SU-DHL-6 (cell line): Measurements from ENCODE around the gene OR6B1.

Experiments
- H2AFZ ChIP-seq: fragments of 200-600 bp; sonication (generic); 2 replicates; pipeline ENCODE4 v1.6.1; 2014; ENCODE audit warnings: low read depth, mild to moderate bottlenecking, moderate library complexity, mixed read lengths, antibody characterized with exemption, low read length; ENCODE audit not compliant: severe bottlenecking
- H3F3A ChIP-seq: fragments of 200-600 bp; shearing (Covaris generic); 2 replicates; pipeline ENCODE4 v1.6.0; 2016; ENCODE audit warnings: antibody characterized with exemption, mild to moderate bottlenecking; ENCODE audit not compliant: insufficient read depth
- H3K27ac ChIP-seq: fragments of 200-600 bp; sonication (generic); 2 replicates; pipeline ENCODE4 v1.5.1; 2016; ENCODE audit warnings: low read depth, mild to moderate bottlenecking, low read length, moderate library complexity, mixed read lengths
- H3K27me3 ChIP-seq: fragments of 200-600 bp; sonication (generic), shearing (Covaris generic); 2 replicates; pipeline ENCODE4 v1.6.0; 2014; ENCODE audit warnings: mild to moderate bottlenecking, low read length
- H3K36me3 ChIP-seq: fragments of 200-600 bp; sonication (generic); 2 replicates; pipeline ENCODE4 v1.6.1; 2014; ENCODE audit warnings: mild to moderate bottlenecking, low read length, mixed read lengths
- H3K4me2 ChIP-seq: fragments of 300-600, 200-600 bp; shearing (Covaris generic), sonication (generic); 2 replicates; pipeline ENCODE4 v1.6.0; 2014; ENCODE audit warnings: low read length, low read depth, mild to moderate bottlenecking; ENCODE audit not compliant: poor library complexity, severe bottlenecking
- H3K4me3 ChIP-seq: fragments of 200-600 bp; sonication (generic); 2 replicates; pipeline ENCODE4 v1.5.1; 2014; ENCODE audit warnings: antibody characterized with exemption, low read length, mild to moderate bottlenecking, mixed read lengths; ENCODE audit not compliant: insufficient read depth, poor library complexity, severe bottlenecking
- H3K79me2 ChIP-seq: fragments of 200-600 bp; sonication (generic); 2 replicates; pipeline ENCODE4 v1.6.1; 2014; ENCODE audit warnings: mild to moderate bottlenecking, low read length, moderate library complexity; ENCODE audit not compliant: insufficient read depth
- H3K9ac ChIP-seq: fragments of 200-600 bp; sonication (generic); 2 replicates; pipeline ENCODE4 v1.7.0; 2014; ENCODE audit warnings: mild to moderate bottlenecking, low read length
- H3K9me2 ChIP-seq: fragments of 200-600 bp; sonication (generic); replicated peaks from 2 replicates; pipeline ENCODE4 v1.6.1; 2014; ENCODE audit warnings: low read length; ENCODE audit not compliant: insufficient read depth
- H3K9me3 ChIP-seq: fragments of 200-600 bp; sonication (generic); 2 replicates; pipeline ENCODE4 v1.6.1; 2014; ENCODE audit warnings: low read length, mixed read lengths; ENCODE audit not compliant: insufficient read depth
- H4K20me1 ChIP-seq: fragments of 200-600 bp; sonication (generic); 2 replicates; pipeline ENCODE4 v1.6.1; 2014; ENCODE audit warnings: low read depth, mild to moderate bottlenecking, antibody characterized with exemption, low read length, moderate library complexity, mixed read lengths
- CTCF ChIP-seq: fragments of 200-600 bp; sonication (generic); IDR thresholded peaks from one replicate; pipeline ENCODE4 v1.5.1; 2017; ENCODE audit warnings: antibody characterized with exemption, mild to moderate bottlenecking, low read length, moderate library complexity; ENCODE audit not compliant: insufficient read depth, poor library complexity, severe bottlenecking
- EZH2phosphoT487 ChIP-seq: fragments of 200-600 bp; sonication (generic), shearing (Covaris generic); conservative IDR thresholded peaks from 2 replicates; pipeline ENCODE4 v1.6.1; 2018; ENCODE audit warnings: mild to moderate bottlenecking, antibody characterized with exemption, low read length, moderate library complexity, mixed read lengths

OR6B1 gene

GRCh38 chr7:143993924-143994323 is 6.2 kb upstream of the OR6B1 start:
- Histone ChIP-seq H3K27ac (no peak overlapping the region), H3K36me3 (no peaks in the 10 kb centered on the region), H3K4me3 (no peak overlapping the region), H2AFZ (no peak overlapping the region), H3K9me2 (no peaks in the 10 kb centered on the region), H3K27me3 (no peaks in the 10 kb centered on the region), H3K9me3 (no peaks in the 10 kb centered on the region), H3K79me2 (no peaks in the 10 kb centered on the region), H4K20me1 (no peaks in the 10 kb centered on the region), H3K4me2 (no peak overlapping the region), H3K9ac (no peak overlapping the region), H3F3A (no peaks in the 10 kb centered on the region)
- TF ChIP-seq CTCF (no peak), EZH2phosphoT487 (no peak)

GRCh38 chr7:144001543-144001942 is 1.4 kb downstream of the OR6B1 start:
- Histone ChIP-seq H3K9me2 (no peaks in the 10 kb centered on the region), H3K36me3 (no peaks in the 10 kb centered on the region), H3F3A (no peaks in the 10 kb centered on the region), H3K4me2 (no peak overlapping the region), H3K9ac (no peak overlapping the region), H3K27me3 (no peaks in the 10 kb centered on the region), H3K4me3 (no peak overlapping the region), H3K27ac (no peak overlapping the region), H2AFZ (no peak overlapping the region), H3K79me2 (no peaks in the 10 kb centered on the region), H4K20me1 (no peaks in the 10 kb centered on the region), H3K9me3 (no peaks in the 10 kb centered on the region)
- TF ChIP-seq EZH2phosphoT487 (no peak), CTCF (no peak)

- Histone ChIP-seq H3K79me2 (no peaks in the 10 kb centered on the region), H3K9ac (no peak overlapping the region), H2AFZ (no peak overlapping the region), H3K27ac (no peak overlapping the region), H3F3A (no peaks in the 10 kb centered on the region), H3K4me3 (no peak overlapping the region), H3K27me3 (no peaks in the 10 kb centered on the region), H4K20me1 (no peaks in the 10 kb centered on the region), H3K9me3 (peaks cover 4% of the 10 kb centered on the region; the same call in 1 of the 2 replicates), H3K9me2 (no peaks in the 10 kb centered on the region), H3K36me3 (no peaks in the 10 kb centered on the region), H3K4me2 (no peak overlapping the region)
- TF ChIP-seq CTCF, result no peak
- no peak for TF ChIP-seq EZH2phosphoT487
Measured at GRCh38 chr7:144004703-144005102, 4.6 kb downstream of the OR6B1 start.
